Kasumi-1 (cell line): Measurements from ENCODE around the gene VAT1L.

Experiments
- DNase-seq, 2 experiments: peaks; one replicate each; lab custom pipeline; 2025; lab: John Stamatoyannopoulos, UW

The VAT1L gene, protein sequence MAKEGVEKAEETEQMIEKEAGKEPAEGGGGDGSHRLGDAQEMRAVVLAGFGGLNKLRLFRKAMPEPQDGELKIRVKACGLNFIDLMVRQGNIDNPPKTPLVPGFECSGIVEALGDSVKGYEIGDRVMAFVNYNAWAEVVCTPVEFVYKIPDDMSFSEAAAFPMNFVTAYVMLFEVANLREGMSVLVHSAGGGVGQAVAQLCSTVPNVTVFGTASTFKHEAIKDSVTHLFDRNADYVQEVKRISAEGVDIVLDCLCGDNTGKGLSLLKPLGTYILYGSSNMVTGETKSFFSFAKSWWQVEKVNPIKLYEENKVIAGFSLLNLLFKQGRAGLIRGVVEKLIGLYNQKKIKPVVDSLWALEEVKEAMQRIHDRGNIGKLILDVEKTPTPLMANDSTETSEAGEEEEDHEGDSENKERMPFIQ

DNA sequence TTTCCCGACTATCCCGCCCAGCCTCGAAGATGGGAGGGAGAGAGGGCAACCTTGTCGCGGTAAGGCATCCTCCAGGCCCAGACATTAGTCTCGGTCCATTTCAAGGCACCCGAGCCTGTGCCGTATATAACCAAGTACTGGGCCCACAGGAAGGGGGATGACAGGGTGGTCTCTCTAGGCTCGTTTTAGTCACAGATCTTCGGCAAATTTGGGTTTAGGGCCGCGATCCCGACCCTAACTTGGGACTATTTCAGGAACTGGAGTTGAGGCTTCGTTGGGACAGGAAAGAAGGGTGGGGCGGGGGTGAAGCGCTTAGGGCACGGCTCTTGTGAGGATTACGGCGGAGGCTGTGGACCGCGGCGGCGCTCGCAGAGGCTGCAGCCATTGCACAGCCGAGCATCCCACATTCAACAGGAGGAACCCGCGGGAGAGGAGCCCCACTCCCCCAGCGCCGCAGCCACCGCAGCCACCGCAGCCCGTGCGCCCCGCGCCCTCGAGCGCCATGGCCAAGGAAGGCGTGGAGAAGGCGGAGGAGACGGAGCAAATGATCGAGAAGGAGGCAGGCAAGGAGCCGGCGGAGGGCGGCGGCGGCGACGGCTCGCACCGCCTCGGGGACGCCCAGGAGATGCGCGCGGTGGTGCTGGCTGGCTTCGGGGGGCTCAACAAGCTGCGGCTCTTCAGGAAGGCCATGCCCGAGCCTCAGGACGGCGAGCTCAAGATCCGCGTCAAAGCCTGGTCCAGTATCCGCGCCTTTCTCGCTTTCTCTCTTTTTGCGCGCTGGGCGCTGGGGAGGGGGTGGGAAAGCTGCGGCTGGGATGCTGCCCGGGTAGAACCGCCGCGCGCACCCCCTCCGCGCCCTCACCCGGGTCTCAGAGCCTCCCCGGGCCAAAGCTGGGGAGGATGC is at the start of gene VAT1L:
Gene VAT1L, plus strand, starts transcription at position 384 of the 904 bp plus-strand sequence. Its CDS starts 119 bp downstream, at position 503.
- no peak for DNase-seq

DNA sequence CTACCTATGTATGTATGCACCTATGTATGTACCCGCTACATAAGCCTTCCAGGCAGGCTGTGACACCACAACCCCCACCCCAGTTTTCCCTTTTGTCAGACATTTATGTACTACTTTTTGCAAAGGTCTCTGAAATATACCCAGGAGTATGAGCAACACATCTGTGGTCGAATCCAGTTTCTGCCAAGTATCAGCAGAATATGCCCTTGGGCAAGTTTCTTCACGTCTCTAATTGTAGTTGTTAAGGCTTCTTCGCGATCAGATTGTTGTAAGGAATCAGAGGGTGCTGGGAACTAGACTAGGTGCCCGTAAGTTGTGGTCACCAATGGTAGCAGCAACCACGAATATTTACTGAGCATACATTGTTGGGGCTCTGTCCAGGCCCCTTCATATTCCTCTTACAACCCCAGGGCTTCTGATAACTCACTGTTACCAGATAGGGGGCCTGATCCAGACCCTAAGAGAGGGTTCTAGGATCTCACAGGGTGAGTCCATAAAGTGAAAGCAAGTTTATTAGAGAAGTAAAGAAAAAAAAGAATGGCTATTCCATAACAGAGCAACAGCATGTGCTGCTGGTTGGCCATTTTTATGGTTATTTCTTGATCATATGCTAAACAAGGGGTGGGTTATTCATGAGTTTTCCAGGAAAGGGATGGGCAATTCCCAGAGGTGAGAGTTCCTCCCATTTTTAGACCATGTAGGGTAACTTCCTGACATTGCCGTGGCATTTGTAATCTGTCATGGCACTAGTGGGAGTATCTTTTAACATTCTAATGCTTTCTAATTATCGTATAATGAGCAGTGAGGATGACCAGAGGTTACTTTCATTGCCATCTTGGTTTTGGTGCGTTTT is 49.4 kb upstream of the VAT1L start:
- DNase-seq, result no peak

DNA sequence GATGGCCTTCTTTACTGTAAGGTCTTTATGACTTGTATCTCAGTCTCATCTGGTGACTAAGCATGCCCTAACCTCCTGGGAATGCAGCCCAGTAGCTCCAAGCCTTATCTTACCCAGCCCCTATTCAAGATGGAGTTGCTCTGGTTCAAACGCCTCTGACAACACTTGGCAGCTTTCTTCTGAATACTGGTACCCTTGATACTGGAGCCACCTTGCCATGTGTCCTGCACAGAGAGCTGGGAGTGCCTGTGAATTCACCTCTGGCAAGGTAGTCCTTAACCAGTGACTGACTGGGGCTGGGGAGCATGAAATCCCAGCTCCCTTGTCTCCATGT is 48.8 kb upstream of the VAT1L start:
- no peak for DNase-seq

DNA sequence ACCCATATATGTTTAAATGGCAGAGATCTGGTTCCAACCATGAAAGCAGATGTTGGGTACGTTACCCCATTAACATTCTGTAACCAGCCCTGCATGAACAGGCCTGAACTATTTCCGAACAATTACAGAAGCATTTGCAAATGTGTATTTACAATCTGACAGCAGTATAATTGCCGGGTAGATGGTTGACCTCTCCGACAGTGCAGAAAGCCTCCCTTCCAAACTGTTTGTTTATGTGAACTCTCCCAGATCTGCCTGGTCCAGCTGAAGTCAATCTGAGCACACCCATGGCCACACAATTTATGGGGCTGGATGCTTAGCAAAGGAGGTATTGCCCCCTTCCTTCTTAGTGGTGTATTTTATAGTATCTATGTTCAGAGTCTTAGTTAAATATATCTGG is 44.2 kb upstream of the VAT1L start:
- DNase-seq, result no peak

DNA sequence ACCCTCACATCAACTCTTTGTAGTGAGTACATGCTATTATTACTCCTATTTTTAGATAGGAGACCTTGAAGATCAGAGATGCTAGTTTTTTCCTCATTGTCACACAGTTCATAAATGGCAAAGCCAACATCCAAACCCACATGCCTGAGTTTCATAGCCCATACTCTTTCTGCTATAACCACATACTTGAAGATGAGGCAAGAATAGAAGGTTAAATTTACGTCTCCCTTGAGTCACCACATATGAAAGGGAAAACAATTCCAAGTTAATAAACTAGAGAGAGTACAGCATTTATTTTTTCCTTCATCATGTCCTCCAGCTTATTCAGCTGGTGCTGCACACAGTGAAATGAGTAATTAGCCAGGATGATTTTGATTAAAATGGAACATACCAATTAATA is 42.4 kb upstream of the VAT1L start:
- DNase-seq, result no peak

DNA sequence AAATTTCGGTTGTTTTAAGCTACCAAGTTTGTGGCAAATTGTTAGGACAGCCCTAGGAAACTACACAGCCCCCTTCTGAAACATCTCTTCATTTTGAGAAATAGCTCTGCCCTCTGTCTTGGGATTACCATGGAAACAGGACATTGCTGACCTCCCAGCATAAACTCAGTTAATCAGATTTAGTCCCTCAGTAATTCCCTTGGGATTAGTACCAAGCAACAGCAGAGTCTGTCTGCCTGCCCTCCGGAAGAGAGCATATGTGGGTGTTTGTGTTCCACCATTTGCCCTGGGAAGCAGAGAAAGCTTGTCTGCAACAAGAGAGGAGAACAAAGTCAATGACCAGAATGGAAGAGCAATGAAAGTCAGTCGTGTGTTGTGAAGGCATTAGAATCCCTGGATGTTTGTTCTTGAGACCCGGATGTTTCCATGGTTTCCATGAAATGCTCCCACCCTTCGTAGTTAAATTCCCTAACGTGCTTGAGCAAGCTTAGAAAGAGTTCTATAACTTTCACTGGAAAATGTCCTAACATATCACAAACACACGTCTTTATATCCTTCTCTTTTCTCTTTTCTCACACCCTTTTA is 39.9 kb upstream of the VAT1L start:
- no peak for DNase-seq

DNA sequence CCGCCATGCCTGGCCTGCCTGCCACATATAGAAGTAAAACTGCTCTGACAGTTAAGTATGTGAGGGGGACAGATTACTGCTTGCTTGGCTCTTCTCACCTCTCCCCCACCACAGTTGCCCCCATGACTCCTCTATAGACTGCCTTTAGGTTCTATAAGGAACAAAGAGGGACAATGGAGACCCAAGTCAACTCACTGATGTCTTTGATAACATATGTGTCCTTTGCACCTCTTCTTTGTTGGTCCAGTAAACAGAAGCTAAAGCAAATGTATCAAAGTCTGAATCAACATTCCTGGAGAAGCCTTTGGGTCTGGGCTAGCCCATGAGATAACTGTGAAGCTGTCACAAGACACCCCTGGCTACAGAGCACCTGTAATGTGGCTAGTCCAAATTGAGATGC is 38.9 kb upstream of the VAT1L start:
- DNase-seq, result no peak

DNA sequence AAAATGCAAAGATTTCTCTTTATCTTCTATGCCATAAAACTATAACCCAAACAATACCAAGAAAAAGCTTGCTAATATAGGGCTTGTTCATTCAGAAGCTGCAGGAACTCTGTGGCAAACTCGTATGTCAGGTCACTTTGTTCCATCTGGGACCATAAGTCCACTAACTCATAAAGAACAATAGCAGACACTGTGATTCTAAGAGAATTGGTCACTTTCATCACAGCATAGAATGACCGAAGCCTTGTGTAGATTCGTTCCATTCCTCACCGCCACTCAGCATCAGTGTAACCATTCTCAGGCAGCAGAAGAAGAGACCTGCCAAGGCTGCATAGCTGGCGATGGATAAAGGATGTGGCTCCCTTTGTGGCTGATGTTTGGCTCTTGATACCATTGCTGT is 30.3 kb upstream of the VAT1L start:
- no peak for DNase-seq

DNA sequence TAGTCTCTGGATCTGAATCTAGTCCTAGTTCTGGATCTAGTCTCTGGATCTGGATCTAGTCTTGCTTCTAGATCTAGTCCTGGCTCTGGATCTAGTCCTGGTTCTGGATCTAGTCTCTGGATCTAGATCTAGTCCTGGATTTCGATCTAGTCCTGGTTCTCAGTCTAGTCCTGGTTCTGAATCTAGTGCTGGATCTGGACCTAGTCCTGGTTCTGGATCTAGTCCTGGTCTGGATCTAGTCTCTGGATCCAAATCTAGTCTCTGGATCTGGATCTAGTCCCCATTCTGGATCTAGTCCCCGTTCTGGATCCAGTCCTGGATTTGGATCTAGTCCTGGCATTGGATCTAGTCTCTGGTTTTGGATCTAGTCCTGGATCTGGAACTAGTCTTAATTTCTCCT is 29.9 kb upstream of the VAT1L start:
- DNase-seq, result no peak

DNA sequence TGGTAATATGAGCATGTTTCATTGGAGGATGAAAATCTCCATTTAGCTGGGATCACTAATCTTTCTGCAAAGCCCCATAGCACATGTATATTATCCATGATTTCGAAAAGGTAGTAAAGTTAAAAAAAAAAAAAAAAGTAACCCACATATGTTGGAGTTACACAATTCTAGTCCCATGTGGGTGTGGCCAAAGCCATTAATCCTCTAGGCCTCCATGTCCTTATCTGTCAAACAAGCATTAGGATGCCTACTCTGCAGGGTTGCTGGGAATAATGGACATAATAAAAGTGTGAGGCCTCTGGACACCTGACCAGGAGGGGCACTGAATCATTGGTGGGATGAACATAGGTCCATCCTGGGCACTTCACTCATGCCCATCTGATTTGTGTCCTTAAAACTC is 29.2 kb upstream of the VAT1L start:
- DNase-seq, result no peak

DNA sequence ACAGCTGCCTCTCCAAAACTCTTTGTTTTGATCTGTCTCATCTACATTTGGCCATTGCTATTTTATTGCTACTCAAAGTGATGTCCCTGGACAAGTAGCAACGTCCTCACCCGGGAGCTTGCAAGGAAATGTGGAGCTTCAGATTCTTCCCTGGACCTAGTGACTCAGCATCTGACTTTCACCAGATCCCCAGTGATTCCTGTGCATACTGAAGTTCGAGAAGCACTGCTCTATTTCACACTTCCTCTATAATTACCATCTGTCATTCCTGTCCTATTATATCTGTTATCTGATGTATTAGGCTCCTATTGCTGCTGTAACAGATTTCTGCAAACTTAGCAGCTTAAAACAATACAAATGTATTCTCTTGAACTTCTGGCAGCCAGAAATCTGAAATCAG is 28.5 kb upstream of the VAT1L start:
- no peak for DNase-seq

DNA sequence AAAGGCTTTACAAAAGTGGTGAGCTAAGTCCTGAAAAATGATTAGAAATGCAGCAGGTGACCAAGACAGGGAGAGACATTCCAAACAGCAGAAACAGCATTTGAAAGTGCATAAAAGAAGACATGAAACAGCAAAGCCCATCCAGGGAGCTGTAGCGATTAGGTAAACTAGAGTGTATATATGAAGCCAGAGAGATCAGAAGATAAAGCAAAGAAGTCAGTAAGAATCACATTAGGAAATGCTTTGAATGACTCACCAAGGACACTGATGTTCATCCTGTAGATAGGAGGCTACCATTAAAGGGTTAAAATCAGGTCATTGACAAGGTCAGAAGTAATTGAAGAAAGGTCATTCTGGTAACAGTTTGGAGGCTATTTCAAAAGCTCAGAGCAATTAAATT is 27.6 kb upstream of the VAT1L start:
- DNase-seq, result no peak

DNA sequence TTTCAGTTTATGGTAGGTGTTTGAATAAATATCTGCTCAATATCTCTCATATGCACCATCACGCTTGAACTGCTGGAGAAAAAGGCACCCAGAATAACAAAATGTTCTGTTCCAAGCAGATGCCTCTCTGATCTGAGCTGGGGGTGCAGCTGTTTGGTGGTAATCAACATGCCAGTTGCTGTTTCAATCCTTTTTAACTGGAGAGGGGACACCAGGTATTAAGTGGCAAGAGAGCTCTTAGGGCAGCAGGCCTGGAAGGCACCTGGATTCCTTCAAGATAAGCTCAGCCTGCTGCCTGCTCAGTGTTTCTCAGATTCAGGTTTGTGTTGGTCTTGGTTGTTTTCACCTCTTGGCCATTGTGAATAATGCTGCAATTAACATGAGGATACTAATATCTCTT is 27.2 kb upstream of the VAT1L start:
- no peak for DNase-seq

DNA sequence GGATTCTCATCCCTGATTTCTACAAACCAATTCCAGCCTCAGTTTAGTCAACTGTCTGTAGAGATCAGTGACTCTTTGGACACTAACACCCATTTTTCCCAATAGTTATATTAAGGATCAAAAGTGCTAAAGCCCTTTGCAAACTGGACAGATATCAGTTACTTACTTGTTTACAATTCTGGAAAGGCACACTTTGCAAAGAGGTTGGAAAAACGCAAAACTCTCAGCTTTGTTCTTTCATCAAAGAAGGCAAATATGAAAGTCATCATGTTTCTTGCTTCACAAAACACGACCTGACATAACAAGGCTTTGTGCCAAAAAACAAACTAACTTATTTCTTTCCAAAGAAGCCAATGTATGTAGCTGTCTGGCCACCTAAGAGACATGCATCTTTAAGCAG is 26.1 kb upstream of the VAT1L start:
- no peak for DNase-seq

DNA sequence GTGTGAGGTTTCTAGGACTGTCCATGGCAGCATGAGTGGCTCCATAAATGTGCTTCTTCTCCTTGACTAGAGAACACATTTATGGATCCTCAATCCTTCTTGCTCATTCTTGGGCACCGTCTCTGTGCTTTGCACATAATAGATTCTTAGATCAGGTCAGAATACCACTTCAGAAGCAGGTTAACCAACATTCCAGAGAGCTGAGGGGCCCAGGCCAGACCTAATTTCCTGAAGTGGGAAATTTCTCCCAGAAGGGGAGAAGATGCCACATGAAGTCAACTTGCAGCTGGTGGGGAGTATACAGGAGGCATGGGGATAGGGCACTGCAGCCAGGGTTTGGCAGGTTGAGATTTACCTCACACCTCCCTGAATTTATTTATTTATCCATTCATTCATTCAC is 24.4 kb upstream of the VAT1L start:
- no peak for DNase-seq

DNA sequence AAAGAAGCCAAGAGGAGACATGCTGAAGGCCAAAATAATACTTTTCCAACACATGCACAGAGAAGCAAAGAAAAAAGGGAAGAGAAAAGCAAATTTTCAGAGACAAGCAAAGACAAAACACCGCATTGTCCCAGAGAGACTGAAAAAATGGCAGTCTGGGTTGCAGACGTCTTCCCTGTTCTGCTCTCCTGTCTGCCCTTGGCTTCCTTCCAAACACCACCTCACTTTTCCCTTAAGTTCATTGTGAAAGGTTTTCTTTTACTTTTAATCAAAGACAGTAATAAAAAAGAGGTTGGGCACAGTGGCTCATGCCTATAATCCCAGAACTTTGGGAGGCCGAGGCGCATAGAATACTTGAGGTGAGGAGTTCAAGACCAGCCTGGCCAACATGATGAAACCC is 21.2 kb upstream of the VAT1L start:
- no peak for DNase-seq

DNA sequence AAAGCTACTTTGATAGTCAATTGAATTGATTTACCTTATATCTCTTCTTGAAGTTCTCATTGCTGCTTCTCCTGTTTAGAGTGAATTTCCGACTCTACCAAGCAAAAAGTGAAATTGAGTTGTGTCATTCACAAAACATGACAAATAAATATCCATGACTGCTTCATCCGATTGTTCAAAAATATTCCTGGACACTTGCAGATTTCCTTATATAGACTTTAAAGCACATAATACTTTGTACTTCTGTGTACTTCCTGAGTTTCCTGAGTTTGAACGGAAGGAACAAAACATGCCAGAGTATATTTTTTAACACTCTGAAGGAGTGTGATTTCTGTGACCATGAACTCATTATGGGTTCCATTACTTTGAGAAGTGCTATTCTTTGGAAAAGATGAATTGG is 20.5 kb upstream of the VAT1L start:
- DNase-seq, result no peak

DNA sequence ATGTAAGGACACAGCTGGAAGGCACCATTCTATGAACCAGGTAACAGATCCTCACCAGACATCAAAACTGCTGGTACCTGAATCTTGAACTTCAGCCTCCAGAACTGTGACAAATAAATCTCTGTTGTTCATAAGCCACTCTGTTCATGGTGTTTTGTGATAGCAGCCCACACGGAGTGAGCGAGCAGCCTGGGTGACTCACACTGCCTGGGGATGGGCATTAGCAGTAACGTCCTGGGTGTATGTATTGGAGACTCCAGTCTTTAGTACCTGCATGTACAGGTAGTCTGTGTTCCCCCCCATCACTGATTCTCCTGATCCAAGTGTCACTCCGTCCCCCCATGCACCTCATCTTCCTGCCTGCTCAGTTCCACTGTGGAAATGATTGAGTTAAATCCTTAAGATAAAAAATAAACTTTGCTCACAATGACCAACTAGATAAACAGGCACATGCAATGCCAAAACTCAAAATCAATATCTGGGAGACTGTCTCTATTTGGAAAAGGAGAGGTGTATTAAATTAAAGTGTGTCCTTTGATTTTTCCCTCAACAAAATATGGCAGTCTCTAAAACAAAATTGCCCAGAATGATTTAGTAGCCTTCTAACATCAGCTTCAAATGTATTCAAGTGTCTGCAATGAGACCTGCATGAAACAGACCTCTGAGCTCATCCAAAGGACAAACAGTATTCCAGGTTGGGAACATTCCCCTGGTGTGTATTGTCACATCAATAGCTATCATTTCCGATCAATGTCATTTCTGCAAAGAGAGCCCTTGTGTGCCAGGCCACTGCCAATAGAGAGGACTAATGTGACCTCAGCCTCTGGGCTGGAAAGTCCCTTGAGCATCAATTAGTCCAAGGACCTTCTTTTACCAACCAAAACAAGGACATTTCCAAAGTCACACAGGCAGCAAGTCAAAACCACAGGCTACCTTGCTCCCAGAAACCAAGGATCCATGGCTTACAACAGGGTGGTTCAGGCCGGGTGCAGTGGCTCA is 12.2 kb upstream of the VAT1L start:
- no peak for DNase-seq

DNA sequence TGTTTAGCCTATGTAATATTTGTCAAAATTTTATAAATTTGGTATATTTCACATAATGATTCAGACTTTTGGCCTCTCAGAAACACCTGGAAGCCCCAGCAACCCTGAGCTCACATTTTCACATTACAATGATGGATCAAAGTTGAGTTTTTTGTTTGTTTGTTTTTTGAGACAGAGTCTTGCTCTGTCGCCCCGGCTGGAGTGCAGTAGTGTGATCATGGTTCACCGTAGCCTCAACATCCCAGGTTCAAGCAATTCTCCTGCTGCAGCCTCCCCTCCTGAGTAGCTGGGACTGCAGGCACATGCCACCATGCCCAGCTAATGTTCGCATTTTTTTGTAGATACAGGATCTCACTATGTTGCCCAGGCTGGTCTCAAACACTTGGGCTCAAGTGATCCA is 10.6 kb upstream of the VAT1L start:
- DNase-seq, result no peak

DNA sequence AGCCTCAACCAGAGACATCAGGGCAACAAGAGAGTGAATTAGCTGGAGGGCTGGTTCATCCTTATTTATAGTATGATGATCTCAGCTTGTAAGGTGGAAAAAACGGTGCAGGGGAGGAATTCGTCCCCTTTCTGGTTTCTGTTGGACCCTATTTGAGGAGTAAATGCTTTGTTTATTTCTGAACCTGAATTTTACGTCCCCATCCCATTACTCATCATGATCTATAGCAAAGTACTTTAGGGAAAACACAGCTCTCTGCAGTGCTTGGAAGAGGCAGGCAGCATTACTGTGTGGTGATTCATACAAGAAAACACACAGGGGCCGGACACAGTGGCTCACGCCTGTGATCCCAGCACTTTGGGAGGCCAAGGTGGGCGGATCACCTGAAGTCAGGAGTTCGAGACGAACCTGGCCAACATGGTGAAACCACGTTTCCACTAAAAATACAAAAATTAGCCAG is 8.0 kb upstream of the VAT1L start:
- no peak for DNase-seq

DNA sequence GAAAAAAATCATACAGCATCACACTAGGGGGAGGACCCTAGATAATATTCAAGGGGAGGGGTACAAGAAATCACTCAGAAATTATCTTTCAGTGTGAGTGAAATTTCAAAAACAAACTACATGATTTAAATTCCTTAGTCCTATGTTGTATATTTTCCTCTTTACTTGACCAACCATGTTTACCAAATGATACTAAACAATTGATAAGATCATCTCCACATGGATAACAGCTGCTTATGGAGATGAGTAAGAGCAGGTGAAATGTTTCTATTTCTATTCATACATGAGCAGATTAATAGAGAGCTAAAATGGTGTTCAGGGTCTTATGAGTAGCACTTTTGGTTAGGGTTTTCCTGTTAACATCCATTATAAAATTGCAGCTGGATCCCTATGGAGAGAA is 7.3 kb upstream of the VAT1L start:
- no peak for DNase-seq
